GM12878 (cell line): ENCODE results near the gene GGTA1. TPM values are rescaled to one million over a fixed set of nuclear protein-coding genes. Genes with fewer than 3 reads are reported as not detected.

Experiments
- ATAC-seq: fragments of 200-7000 bp; cut with Tn5 transposase; 3 replicates; pipeline ENCODE4 v1.9.1; 2020; ENCODE audit warnings: mild to moderate bottlenecking, moderate library complexity
- BruUV-seq: library from RNA; stranded (reverse); fragments of 400-500 nt; replicated peaks from 2 replicates; lab custom pipeline; 2021; lab: Mats Ljungman, UMichigan
- CTCF ChIA-PET: fragments of 300-600 bp; sonication (Branson Sonifier 250); formaldehyde crosslinking; extraction: SDS; loops from one replicate; lab custom pipeline; 2021; ENCODE audit warnings: inconsistent platforms; lab: Yijun Ruan, JAX
- POLR2A ChIA-PET: fragments of 350-600 bp; formaldehyde crosslinking; extraction: SDS; loops from one replicate; lab custom pipeline; 2021; ENCODE audit warnings: inconsistent platforms; lab: Charles Lee
- RAD21 ChIA-PET: fragments of 300-600 bp; sonication (Branson Sonifier 250); formaldehyde crosslinking; loops from one replicate; lab custom pipeline; 2023; ENCODE audit warnings: antibody characterized with exemption; ENCODE audit not compliant: unreplicated experiment; lab: Charles Lee
- SMC1A ChIA-PET: fragments of 300-600 bp; sonication (Branson Sonifier 250); formaldehyde crosslinking; loops from one replicate; lab custom pipeline; 2023; ENCODE audit not compliant: unreplicated experiment, uncharacterized antibody; lab: Charles Lee
- DNase-seq: peaks from one replicate; pipeline ENCODE4 v3.0.0-alpha.2; 2011; ENCODE audit warnings: low read depth, low spot score
- FAIRE-seq: peaks from 3 replicates; lab custom pipeline; 2011; peaks lifted over from hg19 to GRCh38; lab: Jason Lieb, UNC
- H2AFZ ChIP-seq: 2 replicates; pipeline ENCODE4 v1.6.0; 2011; ENCODE audit warnings: low read depth, low read length, control low read depth; ENCODE audit not compliant: control insufficient read depth
- H3K27ac ChIP-seq: 2 replicates; pipeline ENCODE4 v1.5.1; 2011; ENCODE audit warnings: control low read depth; ENCODE audit not compliant: control insufficient read depth, insufficient read depth
- H3K27me3 ChIP-seq, 2 experiments: replicated peaks in 1 of 2; 2 replicates each; pipeline versions ENCODE4 v1.6.0 to v1.6.1; 2011; ENCODE audit warnings: low read length in 1 of 2; ENCODE audit not compliant: control insufficient read depth in 2 of 2, insufficient read depth in 2 of 2
- H3K36me3 ChIP-seq, 2 experiments: 2 replicates each; pipeline ENCODE4 v1.5.1; 2011; ENCODE audit warnings: low read length in 1 of 2; ENCODE audit not compliant: control insufficient read depth in 2 of 2, insufficient read depth in 2 of 2
- H3K4me1 ChIP-seq: 2 replicates; pipeline ENCODE4 v1.6.1; 2011; ENCODE audit warnings: mild to moderate bottlenecking, low read length, moderate library complexity, mixed read lengths; ENCODE audit not compliant: control insufficient read depth, insufficient read depth
- H3K4me2 ChIP-seq: 2 replicates; pipeline ENCODE4 v1.6.0; 2011; ENCODE audit warnings: control low read depth; ENCODE audit not compliant: control insufficient read depth, insufficient read depth
- H3K4me3 ChIP-seq: fragments of 200-600 bp; sonication (generic); 2 replicates; pipeline ENCODE4 v1.5.1; 2016
- H3K79me2 ChIP-seq: 2 replicates; pipeline ENCODE4 v1.6.0; 2011; ENCODE audit warnings: low read length; ENCODE audit not compliant: control insufficient read depth, insufficient read depth
- H3K9ac ChIP-seq: 2 replicates; pipeline ENCODE4 v1.8.0; 2011; ENCODE audit warnings: low read length, control low read depth, mixed read lengths; ENCODE audit not compliant: control insufficient read depth, insufficient read depth
- H3K9me3 ChIP-seq: replicated peaks from 3 replicates; pipeline ENCODE4 v1.5.1; 2011; ENCODE audit warnings: mild to moderate bottlenecking, low read length; ENCODE audit not compliant: control insufficient read depth, insufficient read depth
- H4K20me1 ChIP-seq: 2 replicates; pipeline ENCODE4 v1.6.0; 2011; ENCODE audit not compliant: control insufficient read depth, insufficient read depth
- CHD2 ChIP-seq: IDR thresholded peaks from 2 replicates; pipeline ENCODE4 v1.6.1; 2011; ENCODE audit warnings: low read depth, low read length, improper control_type of control experiment, borderline replicate concordance
- CREM ChIP-seq: IDR thresholded peaks from 2 replicates; pipeline ENCODE4 v1.6.1; 2014; ENCODE audit warnings: antibody characterized with exemption, low read depth
- DPF2 ChIP-seq: fragments of 450-650 bp; IDR thresholded peaks from 2 replicates; pipeline ENCODE4 v1.6.1; 2017; ENCODE audit warnings: mild to moderate bottlenecking
- HDAC2 ChIP-seq: fragments of 200-600 bp; sonication (generic); IDR thresholded peaks from 2 replicates; pipeline ENCODE4 v1.6.1; 2017
- KAT2A ChIP-seq: conservative IDR thresholded peaks from 2 replicates; pipeline ENCODE4 v1.6.1; 2011; ENCODE audit warnings: low read depth, low read length; ENCODE audit not compliant: control insufficient read depth
- NBN ChIP-seq: fragments of 450-650 bp; IDR thresholded peaks from 2 replicates; pipeline ENCODE4 v1.6.1; 2016
- PML ChIP-seq: IDR thresholded peaks from 2 replicates; pipeline ENCODE4 v1.6.1; 2012; ENCODE audit warnings: low read length, inconsistent platforms
- SIN3A ChIP-seq: IDR thresholded peaks from 2 replicates; pipeline ENCODE4 v1.6.1; 2012; ENCODE audit warnings: low read depth, low read length, improper control_type of control experiment
- SMC3 ChIP-seq: IDR thresholded peaks from 2 replicates; pipeline ENCODE4 v1.6.1; 2011; ENCODE audit warnings: low read length, improper control_type of control experiment, borderline replicate concordance
- TARDBP ChIP-seq: IDR thresholded peaks from 2 replicates; pipeline ENCODE4 v1.6.1; 2016; ENCODE audit warnings: borderline replicate concordance
- TBL1XR1 ChIP-seq: IDR thresholded peaks from 2 replicates; pipeline ENCODE4 v1.6.1; 2012; ENCODE audit warnings: low read depth, low read length, improper control_type of control experiment
- ZNF207 ChIP-seq: fragments of 450-650 bp; IDR thresholded peaks from 2 replicates; pipeline ENCODE4 v1.6.1; 2014; ENCODE audit warnings: antibody characterized with exemption, mild to moderate bottlenecking, borderline replicate concordance
- in situ Hi-C: fragments of 300-500 bp; cut with MboI; formaldehyde crosslinking; loops from 9 replicates; pipeline ENCODE4 v1.14.3; 2018; ENCODE audit warnings: mixed read lengths
- intact Hi-C: fragments of 100-400 bp; cut with micrococcal nuclease; formaldehyde crosslinking; loops from one replicate; pipeline ENCODE4 v1.14.2; 2022; ENCODE audit not compliant: unreplicated experiment
- polyA plus RNA-seq, 11 experiments: library from polyadenylated mRNA; depleted of rRNA in 4 of 11; unstranded in 6 of 11; stranded (reverse) in 5 of 11; fragments of >200 nt; fragmentation: Nextera tagmentation in 4 of 11; fragmentation: Illumina TruSeq in 1 of 11; extraction: Ambion mirVana in 4 of 11; extraction: Trizol in 1 of 11; gene quantifications; 1 replicate in 1 of 11; 2 replicates in 10 of 11; pipeline versions ENCODE4 v1.2.1 to v1.2.3, GENCODE V29; 2011 to 2016; ENCODE audit warnings: inconsistent platforms in 2 of 11, missing spikeins in 2 of 11, low read depth in 1 of 11
- total RNA-seq, 4 experiments: library from RNA; depleted of rRNA in 3 of 4; stranded (reverse); fragments of >200 nt in 3 of 4; fragmentation: Illumina TruSeq in 1 of 4; extraction: Trizol in 1 of 4; gene quantifications; 2 replicates each; pipeline versions ENCODE4 v1.2.1 to v1.2.3, GENCODE V29; 2013 to 2021
- TF ChIP-seq, protein P1 (sequence below): fragments of 450-650 bp; formaldehyde crosslinking; IDR thresholded peaks from 2 replicates; pipeline ENCODE4 v1.5.0; 2022; ENCODE audit warnings: mild to moderate bottlenecking, missing genetic modification characterization
- TF ChIP-seq, protein P2 (sequence below): IDR thresholded peaks from 2 replicates; pipeline ENCODE4 v1.6.1; 2012; ENCODE audit warnings: low read depth, low read length, improper control_type of control experiment
- TF ChIP-seq, protein P3 (sequence below): IDR thresholded peaks from 2 replicates; pipeline ENCODE4 v1.6.1; 2012; ENCODE audit warnings: low read depth, low read length, improper control_type of control experiment
- TF ChIP-seq, protein P4 (sequence below): fragments of 450-650 bp; formaldehyde crosslinking; IDR thresholded peaks from 2 replicates; pipeline ENCODE4 v1.4.0; 2020; ENCODE audit warnings: mild to moderate bottlenecking, moderate library complexity
- TF ChIP-seq, protein P5 (sequence below): IDR thresholded peaks from 2 replicates; pipeline ENCODE4 v1.6.1; 2011; ENCODE audit warnings: borderline replicate concordance, low read depth, mild to moderate bottlenecking, moderate library complexity, mixed read lengths, low read length; ENCODE audit not compliant: insufficient read depth; ENCODE audit errors: extremely low read length

Gene GGTA1
- total and polyA plus RNA-seq, 10 of the 15 experiments (the other 5 are each of a cell fraction or from before 2014, with no cell fraction given), result 0.09 to 0.65 (median 0.17) TPM; not detected in 2

DNA sequence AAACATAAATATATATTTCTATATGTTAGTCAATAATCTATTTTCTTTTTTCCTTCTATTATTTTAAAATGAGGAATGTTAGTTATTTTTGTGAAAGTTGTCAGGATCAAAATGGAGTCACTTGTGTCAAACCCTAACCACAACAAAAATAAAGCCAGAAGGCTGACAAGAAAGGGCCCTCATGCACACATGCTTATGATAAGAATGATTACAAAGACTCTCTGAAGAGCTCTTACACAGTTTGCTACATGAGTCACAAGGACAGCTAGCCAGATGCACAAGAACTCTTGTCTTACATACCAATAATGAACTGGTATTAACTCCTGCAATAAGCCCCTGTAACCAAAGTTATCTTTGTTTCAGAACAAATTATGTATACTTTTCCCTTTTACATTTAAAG, 64.7 kb downstream of the GGTA1 start:
- ATAC-seq (no peak), DNase-seq (no peak), FAIRE-seq (no peak)
- intact Hi-C loops, result no loop called here
- Histone ChIP-seq H2AFZ (no peak overlapping the region), H3K9me3 (no peaks in the 10 kb centered on the region), H3K79me2 (no peaks in the 10 kb centered on the region), H3K36me3 (no peaks in the 10 kb centered on the region), H4K20me1 (no peaks in the 10 kb centered on the region), H3K4me3 (no peak overlapping the region), H3K4me2 (no peak overlapping the region), H3K27me3 (no peaks in the 10 kb centered on the region; a peak in 1 of 4 replicates), H3K27ac (no peak overlapping the region), H3K4me1 (no peaks in the 10 kb centered on the region), H3K9ac (no peak overlapping the region)
- TF ChIP-seq KAT2A, result no peak
- TF ChIP-seq, protein P1, sequence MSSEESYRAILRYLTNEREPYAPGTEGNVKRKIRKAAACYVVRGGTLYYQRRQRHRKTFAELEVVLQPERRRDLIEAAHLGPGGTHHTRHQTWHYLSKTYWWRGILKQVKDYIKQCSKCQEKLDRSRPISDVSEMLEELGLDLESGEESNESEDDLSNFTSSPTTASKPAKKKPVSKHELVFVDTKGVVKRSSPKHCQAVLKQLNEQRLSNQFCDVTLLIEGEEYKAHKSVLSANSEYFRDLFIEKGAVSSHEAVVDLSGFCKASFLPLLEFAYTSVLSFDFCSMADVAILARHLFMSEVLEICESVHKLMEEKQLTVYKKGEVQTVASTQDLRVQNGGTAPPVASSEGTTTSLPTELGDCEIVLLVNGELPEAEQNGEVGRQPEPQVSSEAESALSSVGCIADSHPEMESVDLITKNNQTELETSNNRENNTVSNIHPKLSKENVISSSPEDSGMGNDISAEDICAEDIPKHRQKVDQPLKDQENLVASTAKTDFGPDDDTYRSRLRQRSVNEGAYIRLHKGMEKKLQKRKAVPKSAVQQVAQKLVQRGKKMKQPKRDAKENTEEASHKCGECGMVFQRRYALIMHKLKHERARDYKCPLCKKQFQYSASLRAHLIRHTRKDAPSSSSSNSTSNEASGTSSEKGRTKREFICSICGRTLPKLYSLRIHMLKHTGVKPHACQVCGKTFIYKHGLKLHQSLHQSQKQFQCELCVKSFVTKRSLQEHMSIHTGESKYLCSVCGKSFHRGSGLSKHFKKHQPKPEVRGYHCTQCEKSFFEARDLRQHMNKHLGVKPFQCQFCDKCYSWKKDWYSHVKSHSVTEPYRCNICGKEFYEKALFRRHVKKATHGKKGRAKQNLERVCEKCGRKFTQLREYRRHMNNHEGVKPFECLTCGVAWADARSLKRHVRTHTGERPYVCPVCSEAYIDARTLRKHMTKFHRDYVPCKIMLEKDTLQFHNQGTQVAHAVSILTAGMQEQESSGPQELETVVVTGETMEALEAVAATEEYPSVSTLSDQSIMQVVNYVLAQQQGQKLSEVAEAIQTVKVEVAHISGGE (CRISPR knock-in tag), result no peak
- no peak for TF ChIP-seq NBN
- no peak for TF ChIP-seq CHD2
- TF ChIP-seq, protein P2, sequence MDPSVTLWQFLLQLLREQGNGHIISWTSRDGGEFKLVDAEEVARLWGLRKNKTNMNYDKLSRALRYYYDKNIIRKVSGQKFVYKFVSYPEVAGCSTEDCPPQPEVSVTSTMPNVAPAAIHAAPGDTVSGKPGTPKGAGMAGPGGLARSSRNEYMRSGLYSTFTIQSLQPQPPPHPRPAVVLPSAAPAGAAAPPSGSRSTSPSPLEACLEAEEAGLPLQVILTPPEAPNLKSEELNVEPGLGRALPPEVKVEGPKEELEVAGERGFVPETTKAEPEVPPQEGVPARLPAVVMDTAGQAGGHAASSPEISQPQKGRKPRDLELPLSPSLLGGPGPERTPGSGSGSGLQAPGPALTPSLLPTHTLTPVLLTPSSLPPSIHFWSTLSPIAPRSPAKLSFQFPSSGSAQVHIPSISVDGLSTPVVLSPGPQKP, result no peak
- no peak for TF ChIP-seq ZNF207
- TF ChIP-seq PML, result no peak
- TF ChIP-seq CREM, result no peak
- TF ChIP-seq SMC3, result no peak
- TF ChIP-seq, protein P3, sequence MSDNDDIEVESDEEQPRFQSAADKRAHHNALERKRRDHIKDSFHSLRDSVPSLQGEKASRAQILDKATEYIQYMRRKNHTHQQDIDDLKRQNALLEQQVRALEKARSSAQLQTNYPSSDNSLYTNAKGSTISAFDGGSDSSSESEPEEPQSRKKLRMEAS, result no peak
- TF ChIP-seq, protein P4, sequence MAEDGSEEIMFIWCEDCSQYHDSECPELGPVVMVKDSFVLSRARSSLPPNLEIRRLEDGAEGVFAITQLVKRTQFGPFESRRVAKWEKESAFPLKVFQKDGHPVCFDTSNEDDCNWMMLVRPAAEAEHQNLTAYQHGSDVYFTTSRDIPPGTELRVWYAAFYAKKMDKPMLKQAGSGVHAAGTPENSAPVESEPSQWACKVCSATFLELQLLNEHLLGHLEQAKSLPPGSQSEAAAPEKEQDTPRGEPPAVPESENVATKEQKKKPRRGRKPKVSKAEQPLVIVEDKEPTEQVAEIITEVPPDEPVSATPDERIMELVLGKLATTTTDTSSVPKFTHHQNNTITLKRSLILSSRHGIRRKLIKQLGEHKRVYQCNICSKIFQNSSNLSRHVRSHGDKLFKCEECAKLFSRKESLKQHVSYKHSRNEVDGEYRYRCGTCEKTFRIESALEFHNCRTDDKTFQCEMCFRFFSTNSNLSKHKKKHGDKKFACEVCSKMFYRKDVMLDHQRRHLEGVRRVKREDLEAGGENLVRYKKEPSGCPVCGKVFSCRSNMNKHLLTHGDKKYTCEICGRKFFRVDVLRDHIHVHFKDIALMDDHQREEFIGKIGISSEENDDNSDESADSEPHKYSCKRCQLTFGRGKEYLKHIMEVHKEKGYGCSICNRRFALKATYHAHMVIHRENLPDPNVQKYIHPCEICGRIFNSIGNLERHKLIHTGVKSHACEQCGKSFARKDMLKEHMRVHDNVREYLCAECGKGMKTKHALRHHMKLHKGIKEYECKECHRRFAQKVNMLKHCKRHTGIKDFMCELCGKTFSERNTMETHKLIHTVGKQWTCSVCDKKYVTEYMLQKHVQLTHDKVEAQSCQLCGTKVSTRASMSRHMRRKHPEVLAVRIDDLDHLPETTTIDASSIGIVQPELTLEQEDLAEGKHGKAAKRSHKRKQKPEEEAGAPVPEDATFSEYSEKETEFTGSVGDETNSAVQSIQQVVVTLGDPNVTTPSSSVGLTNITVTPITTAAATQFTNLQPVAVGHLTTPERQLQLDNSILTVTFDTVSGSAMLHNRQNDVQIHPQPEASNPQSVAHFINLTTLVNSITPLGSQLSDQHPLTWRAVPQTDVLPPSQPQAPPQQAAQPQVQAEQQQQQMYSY (CRISPR knock-in tag), result no peak
- no peak for TF ChIP-seq TBL1XR1
- TF ChIP-seq HDAC2, result no peak
- TF ChIP-seq DPF2, result no peak
- TF ChIP-seq, protein P5, sequence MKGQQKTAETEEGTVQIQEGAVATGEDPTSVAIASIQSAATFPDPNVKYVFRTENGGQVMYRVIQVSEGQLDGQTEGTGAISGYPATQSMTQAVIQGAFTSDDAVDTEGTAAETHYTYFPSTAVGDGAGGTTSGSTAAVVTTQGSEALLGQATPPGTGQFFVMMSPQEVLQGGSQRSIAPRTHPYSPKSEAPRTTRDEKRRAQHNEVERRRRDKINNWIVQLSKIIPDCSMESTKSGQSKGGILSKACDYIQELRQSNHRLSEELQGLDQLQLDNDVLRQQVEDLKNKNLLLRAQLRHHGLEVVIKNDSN, result no peak
- no peak for TF ChIP-seq SIN3A
- no peak for TF ChIP-seq TARDBP
- SMC1A ChIA-PET, result no interaction called here
- POLR2A ChIA-PET, result no interaction called here
- CTCF ChIA-PET, result no interaction called here
- RAD21 ChIA-PET, result no interaction called here
- in situ Hi-C loops, result no loop called here
- no TSS peak for BruUV-seq
